HEK293T (cell line): ENCODE measurements around the gene FER.

Experiments
- ARNT ChIP-seq: fragments of 450-650 bp; IDR thresholded peaks from 2 replicates; pipeline ENCODE4 v1.6.1; 2017; ENCODE audit warnings: mild to moderate bottlenecking
- BHLHE40 ChIP-seq: fragments of 450-650 bp; IDR thresholded peaks from 2 replicates; pipeline ENCODE4 v1.6.1; 2016; ENCODE audit warnings: mild to moderate bottlenecking, moderate library complexity, borderline replicate concordance
- CTBP1 ChIP-seq: fragments of 450-650 bp; IDR thresholded peaks from 2 replicates; pipeline ENCODE4 v1.6.1; 2016; ENCODE audit warnings: borderline replicate concordance
- ELF4 ChIP-seq: fragments of 450-650 bp; IDR thresholded peaks from 2 replicates; pipeline ENCODE4 v1.6.1; 2017; ENCODE audit warnings: antibody characterized with exemption
- FOXA1 ChIP-seq: fragments of 450-650 bp; IDR thresholded peaks from 2 replicates; pipeline ENCODE4 v1.6.1; 2016; ENCODE audit warnings: mild to moderate bottlenecking
- FOXK2 ChIP-seq: fragments of 450-650 bp; IDR thresholded peaks from 2 replicates; pipeline ENCODE4 v1.6.1; 2016; ENCODE audit warnings: mild to moderate bottlenecking
- FOXM1 ChIP-seq: fragments of 450-650 bp; IDR thresholded peaks from 2 replicates; pipeline ENCODE4 v1.6.1; 2017; ENCODE audit warnings: mild to moderate bottlenecking, borderline replicate concordance
- HDGF ChIP-seq: fragments of 450-650 bp; IDR thresholded peaks from 2 replicates; pipeline ENCODE4 v1.6.1; 2017; ENCODE audit warnings: antibody characterized with exemption, borderline replicate concordance
- LEF1 ChIP-seq: fragments of 450-650 bp; IDR thresholded peaks from 2 replicates; pipeline ENCODE4 v1.6.1; 2017; ENCODE audit warnings: mild to moderate bottlenecking, borderline replicate concordance
- NFRKB ChIP-seq: fragments of 450-650 bp; IDR thresholded peaks from 2 replicates; pipeline ENCODE4 v1.6.1; 2016; ENCODE audit warnings: mild to moderate bottlenecking, moderate library complexity
- SP1 ChIP-seq: fragments of 450-650 bp; IDR thresholded peaks from 2 replicates; pipeline ENCODE4 v1.6.1; 2017
- SUZ12 ChIP-seq: fragments of 450-650 bp; IDR thresholded peaks from 2 replicates; pipeline ENCODE4 v1.6.1; 2016; ENCODE audit warnings: mild to moderate bottlenecking
- ZNF384 ChIP-seq: fragments of 450-650 bp; IDR thresholded peaks from 2 replicates; pipeline ENCODE4 v1.6.1; 2016
- TF ChIP-seq, protein P1 (sequence below): fragments of 450-650 bp; IDR thresholded peaks from 2 replicates; pipeline ENCODE4 v1.6.1; 2016

DNA sequence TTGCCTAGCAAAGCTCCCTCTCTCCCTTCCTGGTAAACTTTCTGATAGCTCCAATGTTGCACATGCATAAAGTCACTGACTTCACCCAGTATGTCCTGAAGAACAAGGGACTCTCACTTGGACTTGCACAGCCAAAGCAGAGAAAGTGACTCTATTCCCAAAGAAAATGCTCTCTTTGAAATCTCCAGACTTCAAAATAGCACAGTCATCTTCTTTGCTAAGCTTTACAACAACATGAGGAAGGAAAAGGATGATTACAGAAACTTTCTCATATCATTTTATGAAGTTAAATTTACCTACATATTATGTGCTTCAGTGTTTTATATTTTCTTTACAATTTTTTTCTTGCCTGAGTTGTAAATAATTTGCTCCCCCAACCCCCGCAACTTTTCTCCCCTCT, 397.4 kb downstream of the FER start:
- TF ChIP-seq ARNT (no peak), SUZ12 (no peak), FOXK2 (no peak), HDGF (no peak), CTBP1 (no peak), BHLHE40 (no peak), FOXM1 (no peak), SP1 (no peak), FOXA1 (no peak), ZNF384 (no peak), ELF4 (no peak), NFRKB (no peak), LEF1 (no peak)
- TF ChIP-seq, protein P1, sequence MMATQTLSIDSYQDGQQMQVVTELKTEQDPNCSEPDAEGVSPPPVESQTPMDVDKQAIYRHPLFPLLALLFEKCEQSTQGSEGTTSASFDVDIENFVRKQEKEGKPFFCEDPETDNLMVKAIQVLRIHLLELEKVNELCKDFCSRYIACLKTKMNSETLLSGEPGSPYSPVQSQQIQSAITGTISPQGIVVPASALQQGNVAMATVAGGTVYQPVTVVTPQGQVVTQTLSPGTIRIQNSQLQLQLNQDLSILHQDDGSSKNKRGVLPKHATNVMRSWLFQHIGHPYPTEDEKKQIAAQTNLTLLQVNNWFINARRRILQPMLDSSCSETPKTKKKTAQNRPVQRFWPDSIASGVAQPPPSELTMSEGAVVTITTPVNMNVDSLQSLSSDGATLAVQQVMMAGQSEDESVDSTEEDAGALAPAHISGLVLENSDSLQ: no peak
